Measurements from ENCODE around the gene PRPF39. TPM values are rescaled to one million over a fixed set of nuclear protein-coding genes. Genes with fewer than 3 reads are reported as not detected.
A peak's percentile ranks its signal among the peaks of the same experiment; 100 is the strongest.

PRPF39 gene
- total RNA-seq = 10 to 100 TPM; 37.4 to 99.4 (median 40.6) TPM

GRCh38 chr14:45083976-45084722, at the start of gene PRPF39:
PRPF39 (plus strand) TSS chr14:45084116; CDS start chr14:45095240, 11,124 bp downstream.
- WGBS = 2% methylated on average over 22 of the region's 49 CpGs
- no peaks in the 10 kb centered on the region for H3K36me3 ChIP-seq
- TF ChIP-seq EP300 (IDR thresholded peaks at IDR 0.05) (no peak), CTCF (IDR thresholded peaks at IDR 0.05) (no peak), POLR2AphosphoS5 (IDR thresholded peaks at IDR 0.05) (peak; percentile 43 to 94 (median 60)), POLR2A (IDR thresholded peaks at IDR 0.05) (peak in 1 of 2 donors; percentile 83)
- peak within 1 kb of the TSS; percentile 69 for H3K4me3 ChIP-seq
- H3K27ac ChIP-seq = peak within 1 kb of the TSS; percentile 91
- no peaks in the 10 kb centered on the region for H3K27me3 ChIP-seq
- H3K4me1 ChIP-seq = peaks cover 46% of the 10 kb centered on the region
- peak; percentile 96 for DNase-seq (ENCODE audit: low spot score in 2 of 2)
- H3K9me3 ChIP-seq = no peaks in the 10 kb centered on the region

- no peak overlapping the region for H3K27ac ChIP-seq
- H3K9me3 ChIP-seq = no peaks in the 10 kb centered on the region
- no peak for TF ChIP-seq CTCF (IDR thresholded peaks at IDR 0.05)
- TF ChIP-seq POLR2A (IDR thresholded peaks at IDR 0.05) = no peak
- H3K36me3 ChIP-seq = peaks cover 51% of the 10 kb centered on the region
- no peak for DNase-seq (ENCODE audit: low spot score in 2 of 2)
- no peak overlapping the region for H3K4me3 ChIP-seq
- H3K27me3 ChIP-seq = no peaks in the 10 kb centered on the region
- H3K4me1 ChIP-seq = no peaks in the 10 kb centered on the region
These were observed 49.2 kb upstream of the PRPF39 start for GRCh38 chr14:45034730-45035129.

- no peak for DNase-seq (ENCODE audit: low spot score in 2 of 2)
- 89% methylated on average over 1 of the region's 5 CpGs for WGBS
- peaks cover 36% of the 10 kb centered on the region for H3K36me3 ChIP-seq
- no peak for TF ChIP-seq EP300 (IDR thresholded peaks at IDR 0.05)
- TF ChIP-seq CTCF (IDR thresholded peaks at IDR 0.05) = no peak
- no peak for TF ChIP-seq POLR2A (IDR thresholded peaks at IDR 0.05)
- TF ChIP-seq POLR2AphosphoS5 (IDR thresholded peaks at IDR 0.05) = no peak
- H3K4me1 ChIP-seq = no peaks in the 10 kb centered on the region
- H3K27ac ChIP-seq = no peak overlapping the region
- H3K27me3 ChIP-seq = no peaks in the 10 kb centered on the region
- H3K9me3 ChIP-seq = no peaks in the 10 kb centered on the region
- no peak overlapping the region for H3K4me3 ChIP-seq
These were observed 45.7 kb upstream of the PRPF39 start for GRCh38 chr14:45038256-45038655.

- Histone ChIP-seq H3K36me3 (peaks cover 30% of the 10 kb centered on the region), H3K9me3 (no peaks in the 10 kb centered on the region), H3K27me3 (no peaks in the 10 kb centered on the region), H3K4me1 (no peaks in the 10 kb centered on the region), H3K27ac (no peak overlapping the region), H3K4me3 (no peak overlapping the region)
- WGBS = 93% methylated on average over 3 of the region's 5 CpGs
- TF ChIP-seq POLR2A (IDR thresholded peaks at IDR 0.05) (no peak), POLR2AphosphoS5 (IDR thresholded peaks at IDR 0.05) (no peak), CTCF (IDR thresholded peaks at IDR 0.05) (no peak), EP300 (IDR thresholded peaks at IDR 0.05) (no peak)
- no peak for DNase-seq (ENCODE audit: low spot score in 2 of 2)
These were observed 45.1 kb upstream of the PRPF39 start for GRCh38 chr14:45038865-45039264.

- peaks cover 25% of the 10 kb centered on the region for H3K36me3 ChIP-seq
- 100% methylated on average over 1 of the region's 2 CpGs for WGBS
- H3K4me3 ChIP-seq = no peak overlapping the region
- no peak overlapping the region for H3K27ac ChIP-seq
- H3K9me3 ChIP-seq = no peaks in the 10 kb centered on the region
- H3K27me3 ChIP-seq = no peaks in the 10 kb centered on the region
- no peaks in the 10 kb centered on the region for H3K4me1 ChIP-seq
- TF ChIP-seq POLR2AphosphoS5 (IDR thresholded peaks at IDR 0.05) = no peak
- no peak for DNase-seq (ENCODE audit: low spot score in 2 of 2)
These were observed 44.5 kb upstream of the PRPF39 start for GRCh38 chr14:45039390-45039789.

Data from suprapubic skin (tissue), 4 donors.